ENCODE results near the gene MT1A. TPM values are rescaled to one million over a fixed set of nuclear protein-coding genes. Genes with fewer than 3 reads are reported as not detected.
A peak's percentile ranks its signal among the peaks of the same experiment; 100 is the strongest.

Gene MT1A
- total RNA-seq = 2.3 TPM
- long read RNA-seq, partial matches to known transcripts = 0 of 2 reads
- long read RNA-seq, other reads (novel, unspliced or antisense) = 1 of 2 reads

GRCh38 chr16:56637814-56638750, at the start of gene MT1A:
Gene MT1A (plus strand): TSS chr16:56638666. CDS start chr16:56638739, 73 bp downstream.
- ATAC-seq (peak; percentile 93), DNase-seq (peak; percentile 90)
- intact Hi-C loops (cut with micrococcal nuclease) = no loop called here

- ATAC-seq (no peak), DNase-seq (no peak)
- intact Hi-C loops (cut with micrococcal nuclease) = no loop called here
Measured at GRCh38 chr16:56588781-56589140, 49.7 kb upstream of the MT1A start.

GRCh38 chr16:56589141-56590039, 49.1 kb upstream of the MT1A start, which contains the start of gene MT3:
Gene MT3 (plus strand): TSS chr16:56589528. CDS start chr16:56589591, 63 bp downstream.
- ATAC-seq (peak; percentile 46), DNase-seq (peak; percentile 43)
- intact Hi-C loops (cut with micrococcal nuclease) = no loop called here

- intact Hi-C loops (cut with micrococcal nuclease) = no loop called here
- ATAC-seq (no peak), DNase-seq (no peak)
Measured at GRCh38 chr16:56591377-56592060, 46.9 kb upstream of the MT1A start.

GRCh38 chr16:56593573-56594291, 44.7 kb upstream of the MT1A start:
- DNase-seq (no peak), ATAC-seq (no peak)
- intact Hi-C loops (cut with micrococcal nuclease) = no loop called here

- DNase-seq (no peak), ATAC-seq (no peak)
- intact Hi-C loops (cut with micrococcal nuclease) = no loop called here
Measured at GRCh38 chr16:56594292-56594619, 44.2 kb upstream of the MT1A start.

- peak; percentile 29 for ATAC-seq
- intact Hi-C loops (cut with micrococcal nuclease) = loop anchor here (5.0 to 10.0 kb wide), 2 partner anchors 83 to 84 kb away; partner anchors contain the start of gene MT1X
- no peak for DNase-seq
Measured at GRCh38 chr16:56600398-56600999, 38.0 kb upstream of the MT1A start.

GRCh38 chr16:56601325-56601724, 37.1 kb upstream of the MT1A start:
- intact Hi-C loops (cut with micrococcal nuclease) = loop anchor here (5.0 to 10.0 kb wide), 2 partner anchors 83 to 84 kb away; partner anchors contain the start of gene MT1X
- ATAC-seq (no peak), DNase-seq (no peak)

GRCh38 chr16:56603589-56603988, 34.9 kb upstream of the MT1A start:
- ATAC-seq (peak; percentile 27), DNase-seq (peak; percentile 63)
- intact Hi-C loops (cut with micrococcal nuclease) = loop anchor here (5.0 to 10.0 kb wide), 2 partner anchors 81 to 86 kb away; partner anchors contain the start of gene MT1X

- intact Hi-C loops (cut with micrococcal nuclease) = loop anchor here (5.0 to 10.0 kb wide), 2 partner anchors 80 to 88 kb away; partner anchors contain the start of gene MT1X
- ATAC-seq = no peak
- DNase-seq = no peak
Measured at GRCh38 chr16:56604966-56605365, 33.5 kb upstream of the MT1A start.

- DNase-seq (no peak), ATAC-seq (no peak)
- intact Hi-C loops (cut with micrococcal nuclease) = loop anchor here (10.0 kb wide), 1 partner anchor 79 kb away; the partner anchor contains the start of gene MT1X
Measured at GRCh38 chr16:56605475-56605874, 33.0 kb upstream of the MT1A start.

GRCh38 chr16:56606071-56606475, 32.4 kb upstream of the MT1A start:
- DNase-seq (peak; percentile 57), ATAC-seq (no peak)
- intact Hi-C loops (cut with micrococcal nuclease) = loop anchor here (10.0 kb wide), 1 partner anchor 79 kb away; the partner anchor contains the start of gene MT1X

GRCh38 chr16:56606476-56607108, 31.9 kb upstream of the MT1A start:
- ATAC-seq (no peak), DNase-seq (no peak)
- intact Hi-C loops (cut with micrococcal nuclease) = loop anchor here (10.0 kb wide), 1 partner anchor 78 kb away; the partner anchor contains the start of gene MT1X

GRCh38 chr16:56607109-56607618, 31.3 kb upstream of the MT1A start:
- intact Hi-C loops (cut with micrococcal nuclease) = loop anchor here (10.0 kb wide), 1 partner anchor 78 kb away; the partner anchor contains the start of gene MT1X

GRCh38 chr16:56607675-56608042, 30.8 kb upstream of the MT1A start:
- intact Hi-C loops (cut with micrococcal nuclease) = loop anchor here (10.0 kb wide), 1 partner anchor 77 kb away; the partner anchor contains the start of gene MT1X
- ATAC-seq = no peak

More at GRCh38 chr16:56607109-56607618, 31.3 kb upstream of the MT1A start:
- DNase-seq (peak; percentile 65), ATAC-seq (peak; percentile 7)

GRCh38 chr16:56608043-56608875, 30.2 kb upstream of the MT1A start, which contains the start of gene MT2A:
Gene MT2A (plus strand): TSS chr16:56608584. CDS start chr16:56608656, 72 bp downstream.
- ATAC-seq = peak; percentile 84
- DNase-seq = peak; percentile 98
- intact Hi-C loops (cut with micrococcal nuclease) = loop anchor here (10.0 kb wide), 1 partner anchor 77 kb away; the partner anchor contains the start of gene MT1X

More at GRCh38 chr16:56607675-56608042, 30.8 kb upstream of the MT1A start:
- DNase-seq = no peak

Data from left ventricle myocardium superior (tissue), 1 donor.